Stomach (tissue), 4 donors: ENCODE data around the gene TMED7.

Experiments
- CTCF ChIP-seq, 7 experiments: fragments of 450-650 bp in 4 of 7; fragments of 200-600 bp in 3 of 7; sonication (generic) in 3 of 7; IDR thresholded peaks; one replicate each; pipeline ENCODE4 v1.5.1; 2016 to 2019; ENCODE audit warnings: antibody characterized with exemption in 7 of 7, control low read depth in 2 of 7, mild to moderate bottlenecking in 1 of 7
- EP300 ChIP-seq: sonication (generic); formaldehyde crosslinking; IDR thresholded peaks from one replicate; pipeline ENCODE4 v1.6.1; 2017; ENCODE audit warnings: antibody characterized with exemption
- POLR2A ChIP-seq, 4 donors: fragments of 450-650 bp; IDR thresholded peaks; one replicate each; pipeline ENCODE4 v1.6.1; 2016; ENCODE audit warnings: antibody characterized with exemption in 4 of 4, control low read depth in 2 of 4, mild to moderate bottlenecking in 1 of 4, moderate library complexity in 1 of 4
- POLR2AphosphoS5 ChIP-seq, 3 donors: sonication (generic); formaldehyde crosslinking; IDR thresholded peaks; one replicate each; pipeline ENCODE4 v1.6.1; 2016; ENCODE audit warnings: antibody characterized with exemption in 3 of 3

- TF ChIP-seq CTCF (IDR thresholded peaks at IDR 0.05) (no peak), POLR2A (IDR thresholded peaks at IDR 0.05) (no peak), EP300 (no peak), POLR2AphosphoS5 (IDR thresholded peaks at IDR 0.05) (no peak)
Observed at GRCh38 chr5:115579216-115579615, 46.6 kb downstream of the TMED7 start.
